ENCODE data around the gene MMP28.

Gene MMP28

GRCh38 chr17:35795007-35795870 lies at the start of gene MMP28:
Gene MMP28, minus strand, starts transcription at chr17:35795641. Its CDS starts 264 bp downstream, at chr17:35795377.
- peak; percentile 45 to 84 (median 64) for DNase-seq

GRCh38 chr17:35844547-35844946 lies 49.1 kb upstream of the MMP28 start:
- DNase-seq, result no peak

- DNase-seq, result no peak
These were observed 48.3 kb upstream of the MMP28 start for GRCh38 chr17:35843698-35844097.

GRCh38 chr17:35842239-35842638 lies 46.8 kb upstream of the MMP28 start:
- no peak for DNase-seq

GRCh38 chr17:35841505-35841904 lies 46.1 kb upstream of the MMP28 start:
- DNase-seq, result peak; percentile 36 to 49 (median 40)

- DNase-seq, result no peak
These were observed 45.7 kb upstream of the MMP28 start for GRCh38 chr17:35841101-35841500.

GRCh38 chr17:35825206-35825605 lies 29.8 kb upstream of the MMP28 start:
- DNase-seq, result no peak

GRCh38 chr17:35821308-35821707 lies 25.9 kb upstream of the MMP28 start:
- no peak for DNase-seq

- no peak for DNase-seq
These were observed 24.0 kb upstream of the MMP28 start for GRCh38 chr17:35819455-35819854.

GRCh38 chr17:35817196-35817595 lies 21.8 kb upstream of the MMP28 start:
- DNase-seq, result no peak

GRCh38 chr17:35816723-35817122 lies 21.3 kb upstream of the MMP28 start:
- DNase-seq, result no peak

- no peak for DNase-seq
These were observed 17.0 kb upstream of the MMP28 start for GRCh38 chr17:35812456-35812855.

GRCh38 chr17:35811759-35812158 lies 16.3 kb upstream of the MMP28 start:
- no peak for DNase-seq

GRCh38 chr17:35809855-35810461 lies 14.5 kb upstream of the MMP28 start:
- DNase-seq, result peak in 2 of 3 donors; percentile 39 to 53

- DNase-seq, result peak; percentile 98
These were observed 13.8 kb upstream of the MMP28 start, which contains the start of gene TAF15 for GRCh38 chr17:35808962-35809854. Gene TAF15, plus strand, starts transcription at chr17:35809484. Its CDS starts 86 bp downstream, at chr17:35809570.

GRCh38 chr17:35808240-35808961 lies 13.0 kb upstream of the MMP28 start:
- no peak for DNase-seq

- DNase-seq, result no peak
These were observed 12.1 kb upstream of the MMP28 start for GRCh38 chr17:35807371-35808144.

GRCh38 chr17:35804658-35805192 lies 9.3 kb upstream of the MMP28 start:
- peak; percentile 86 to 91 (median 91) for DNase-seq

- no peak for DNase-seq
These were observed 6.3 kb upstream of the MMP28 start for GRCh38 chr17:35801583-35802224.

- DNase-seq, result no peak
These were observed 4.5 kb upstream of the MMP28 start for GRCh38 chr17:35799942-35800341.

- no peak for DNase-seq
These were observed 2.5 kb upstream of the MMP28 start for GRCh38 chr17:35797918-35798317.
